ENCODE data around the gene FTO.

DNA sequence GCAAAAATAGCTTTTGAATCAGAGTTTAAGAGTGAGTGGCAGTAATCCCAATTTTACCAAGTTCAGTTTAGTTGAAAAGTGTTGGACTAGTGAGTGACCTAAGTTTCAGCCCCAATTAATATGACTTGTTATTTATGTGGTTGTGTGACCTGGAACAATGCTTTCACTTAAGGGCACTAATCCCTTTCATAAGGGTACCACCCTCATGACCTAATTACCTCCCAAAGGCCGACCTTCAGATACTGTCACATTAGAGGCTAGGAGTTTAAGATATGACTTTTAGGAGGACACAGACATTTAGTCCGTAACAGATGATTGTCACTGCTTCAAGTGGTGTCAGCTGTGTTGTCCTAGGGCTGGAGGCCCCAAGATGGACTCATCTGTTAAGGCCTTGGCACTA, 392.7 kb downstream of the FTO start:
- no peak for TF ChIP-seq POLR2A (IDR thresholded peaks at IDR 0.05)
- TF ChIP-seq, protein P1, sequence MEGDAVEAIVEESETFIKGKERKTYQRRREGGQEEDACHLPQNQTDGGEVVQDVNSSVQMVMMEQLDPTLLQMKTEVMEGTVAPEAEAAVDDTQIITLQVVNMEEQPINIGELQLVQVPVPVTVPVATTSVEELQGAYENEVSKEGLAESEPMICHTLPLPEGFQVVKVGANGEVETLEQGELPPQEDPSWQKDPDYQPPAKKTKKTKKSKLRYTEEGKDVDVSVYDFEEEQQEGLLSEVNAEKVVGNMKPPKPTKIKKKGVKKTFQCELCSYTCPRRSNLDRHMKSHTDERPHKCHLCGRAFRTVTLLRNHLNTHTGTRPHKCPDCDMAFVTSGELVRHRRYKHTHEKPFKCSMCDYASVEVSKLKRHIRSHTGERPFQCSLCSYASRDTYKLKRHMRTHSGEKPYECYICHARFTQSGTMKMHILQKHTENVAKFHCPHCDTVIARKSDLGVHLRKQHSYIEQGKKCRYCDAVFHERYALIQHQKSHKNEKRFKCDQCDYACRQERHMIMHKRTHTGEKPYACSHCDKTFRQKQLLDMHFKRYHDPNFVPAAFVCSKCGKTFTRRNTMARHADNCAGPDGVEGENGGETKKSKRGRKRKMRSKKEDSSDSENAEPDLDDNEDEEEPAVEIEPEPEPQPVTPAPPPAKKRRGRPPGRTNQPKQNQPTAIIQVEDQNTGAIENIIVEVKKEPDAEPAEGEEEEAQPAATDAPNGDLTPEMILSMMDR (IDR thresholded peaks at IDR 0.05 in 4 of 5, conservative IDR thresholded peaks at IDR 0.05 in 1 of 5): no peak

All from gastrocnemius medialis (tissue), 4 donors.